HEK293 (cell line): ENCODE results near the gene ZNF653.

ENCODE experiments used
- CTCF ChIP-seq: fragments of 450-650 bp; formaldehyde crosslinking; IDR thresholded peaks from 2 replicates; pipeline ENCODE4 v1.5.1; 2016; ENCODE audit warnings: missing biosample characterization, missing genetic modification characterization
- KLF9 ChIP-seq: fragments of 450-650 bp; formaldehyde crosslinking; IDR thresholded peaks from 2 replicates; pipeline ENCODE4 v1.5.1; 2016; ENCODE audit warnings: missing biosample characterization, missing genetic modification characterization, low read depth
- TRIM28 ChIP-seq: IDR thresholded peaks from 2 replicates; pipeline ENCODE4 v1.6.1; 2011; ENCODE audit warnings: low read length, control low read depth, borderline replicate concordance
- ZFP37 ChIP-seq: fragments of 450-650 bp; formaldehyde crosslinking; IDR thresholded peaks from 2 replicates; pipeline ENCODE4 v1.5.1; 2016; ENCODE audit warnings: missing biosample characterization, missing genetic modification characterization
- ZNF350 ChIP-seq: fragments of 450-650 bp; formaldehyde crosslinking; IDR thresholded peaks from 2 replicates; pipeline ENCODE4 v1.5.0; 2017; ENCODE audit warnings: missing biosample characterization, mild to moderate bottlenecking, missing genetic modification characterization
- ZNF701 ChIP-seq: fragments of 450-650 bp; formaldehyde crosslinking; IDR thresholded peaks from 2 replicates; pipeline ENCODE4 v1.5.1; 2016; ENCODE audit warnings: missing biosample characterization, missing genetic modification characterization
- ZNF76 ChIP-seq: fragments of 450-650 bp; formaldehyde crosslinking; IDR thresholded peaks from 2 replicates; pipeline ENCODE4; 2016; ENCODE audit warnings: low read depth, missing biosample characterization, missing genetic modification characterization, borderline replicate concordance
- ZNF768 ChIP-seq: fragments of 450-650 bp; formaldehyde crosslinking; IDR thresholded peaks from 2 replicates; pipeline ENCODE4 v1.5.1; 2018; ENCODE audit warnings: missing biosample characterization, mild to moderate bottlenecking, missing genetic modification characterization
- TF ChIP-seq, protein P1 (sequence below): fragments of 450-650 bp; formaldehyde crosslinking; IDR thresholded peaks from 2 replicates; pipeline ENCODE4 v1.5.1; 2016; ENCODE audit warnings: missing biosample characterization, missing genetic modification characterization

GRCh38 chr19:11547929-11548700 lies 42.5 kb upstream of the ZNF653 start:
- no peak for TF ChIP-seq ZNF76 (tag by site-specific recombination)
- TF ChIP-seq CTCF (tag by site-specific recombination) = no peak
- TF ChIP-seq ZNF701 = no peak
- no peak for TF ChIP-seq ZNF768 (tag by site-specific recombination)
- TF ChIP-seq, protein P1, sequence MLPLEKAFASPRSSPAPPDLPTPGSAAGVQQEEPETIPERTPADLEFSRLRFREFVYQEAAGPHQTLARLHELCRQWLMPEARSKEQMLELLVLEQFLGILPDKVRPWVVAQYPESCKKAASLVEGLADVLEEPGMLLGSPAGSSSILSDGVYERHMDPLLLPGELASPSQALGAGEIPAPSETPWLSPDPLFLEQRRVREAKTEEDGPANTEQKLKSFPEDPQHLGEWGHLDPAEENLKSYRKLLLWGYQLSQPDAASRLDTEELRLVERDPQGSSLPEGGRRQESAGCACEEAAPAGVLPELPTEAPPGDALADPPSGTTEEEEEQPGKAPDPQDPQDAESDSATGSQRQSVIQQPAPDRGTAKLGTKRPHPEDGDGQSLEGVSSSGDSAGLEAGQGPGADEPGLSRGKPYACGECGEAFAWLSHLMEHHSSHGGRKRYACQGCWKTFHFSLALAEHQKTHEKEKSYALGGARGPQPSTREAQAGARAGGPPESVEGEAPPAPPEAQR = no peak
- TF ChIP-seq ZNF350 = no peak
- no peak for TF ChIP-seq ZFP37 (tag by site-specific recombination)
- TF ChIP-seq TRIM28 = no peak
- no peak for TF ChIP-seq KLF9 (tag by site-specific recombination)
